Measurements from ENCODE around the gene MBP. TPM values are rescaled to one million over a fixed set of nuclear protein-coding genes. Genes with fewer than 3 reads are reported as not detected.

Gene MBP
- total RNA-seq, 4 donors from 2014 or later = 44.0 to 68.0 (median 60.2) TPM

DNA sequence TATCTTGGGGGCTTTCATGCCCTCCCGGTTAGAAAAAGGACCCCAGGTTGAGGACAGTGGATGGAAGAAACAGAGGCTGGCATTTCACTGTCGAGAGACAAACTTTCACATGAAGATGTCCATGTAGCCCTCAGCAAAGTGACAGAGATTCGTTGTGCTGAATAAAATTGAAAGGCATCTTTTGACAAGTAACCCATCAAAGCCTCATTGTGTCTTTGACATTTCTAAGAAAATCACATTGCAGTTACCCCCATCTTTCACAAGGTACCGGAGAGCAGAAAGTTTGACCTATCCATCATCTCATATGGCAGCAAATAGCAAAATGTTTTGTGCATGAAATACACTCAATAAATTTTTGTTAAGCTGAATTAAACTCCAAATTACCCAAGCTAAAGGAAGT lies 2.0 kb upstream of the MBP start:
- peak overlapping the region in 1 of 3 donors; percentile 99 for H3K27ac ChIP-seq
- TF ChIP-seq, protein P1, sequence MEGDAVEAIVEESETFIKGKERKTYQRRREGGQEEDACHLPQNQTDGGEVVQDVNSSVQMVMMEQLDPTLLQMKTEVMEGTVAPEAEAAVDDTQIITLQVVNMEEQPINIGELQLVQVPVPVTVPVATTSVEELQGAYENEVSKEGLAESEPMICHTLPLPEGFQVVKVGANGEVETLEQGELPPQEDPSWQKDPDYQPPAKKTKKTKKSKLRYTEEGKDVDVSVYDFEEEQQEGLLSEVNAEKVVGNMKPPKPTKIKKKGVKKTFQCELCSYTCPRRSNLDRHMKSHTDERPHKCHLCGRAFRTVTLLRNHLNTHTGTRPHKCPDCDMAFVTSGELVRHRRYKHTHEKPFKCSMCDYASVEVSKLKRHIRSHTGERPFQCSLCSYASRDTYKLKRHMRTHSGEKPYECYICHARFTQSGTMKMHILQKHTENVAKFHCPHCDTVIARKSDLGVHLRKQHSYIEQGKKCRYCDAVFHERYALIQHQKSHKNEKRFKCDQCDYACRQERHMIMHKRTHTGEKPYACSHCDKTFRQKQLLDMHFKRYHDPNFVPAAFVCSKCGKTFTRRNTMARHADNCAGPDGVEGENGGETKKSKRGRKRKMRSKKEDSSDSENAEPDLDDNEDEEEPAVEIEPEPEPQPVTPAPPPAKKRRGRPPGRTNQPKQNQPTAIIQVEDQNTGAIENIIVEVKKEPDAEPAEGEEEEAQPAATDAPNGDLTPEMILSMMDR (IDR thresholded peaks at IDR 0.05) = no peak
- no peak for TF ChIP-seq POLR2A (IDR thresholded peaks at IDR 0.05)
- H3K4me1 ChIP-seq = peaks cover 19 to 42% of the 10 kb centered on the region in 2 donors
- H3K9me3 ChIP-seq = no peaks in the 10 kb centered on the region
- WGBS, 2 donors = 85 to 88% methylated on average over 4 of the region's 4 CpGs
- no peaks in the 10 kb centered on the region for H3K27me3 ChIP-seq
- intact Hi-C loops (cut with DNase I) = loop anchor here (10.0 kb wide), 1 partner anchor 60 kb away; no protein-coding TSS in a partner anchor
- no peaks in the 10 kb centered on the region for H3K36me3 ChIP-seq
- no peak for DNase-seq
- no peak overlapping the region for H3K4me3 ChIP-seq (replicated peaks in 1 of 3)

- Histone ChIP-seq H3K36me3 (no peaks in the 10 kb centered on the region), H3K9me3 (no peaks in the 10 kb centered on the region), H3K27ac (peak overlapping the region in 2 of 3 donors; percentile 99), H3K27me3 (no peaks in the 10 kb centered on the region), H3K4me3 (replicated peaks in 1 of 3) (no peak overlapping the region), H3K4me1 (peaks cover 25 to 49% of the 10 kb centered on the region in 2 donors)
- intact Hi-C loops (cut with DNase I) = loop anchor here (10.0 kb wide), 1 partner anchor 59 kb away; no protein-coding TSS in a partner anchor
- TF ChIP-seq, protein P1 (IDR thresholded peaks at IDR 0.05) = no peak
- no peak for TF ChIP-seq POLR2A (IDR thresholded peaks at IDR 0.05)
- DNase-seq = peak; percentile 29 to 36
- 69 to 70% methylated on average over 12 of the region's 12 CpGs for WGBS, 2 donors
These were observed 1.4 kb upstream of the MBP start for GRCh38 chr18:77133835-77134496.

DNA sequence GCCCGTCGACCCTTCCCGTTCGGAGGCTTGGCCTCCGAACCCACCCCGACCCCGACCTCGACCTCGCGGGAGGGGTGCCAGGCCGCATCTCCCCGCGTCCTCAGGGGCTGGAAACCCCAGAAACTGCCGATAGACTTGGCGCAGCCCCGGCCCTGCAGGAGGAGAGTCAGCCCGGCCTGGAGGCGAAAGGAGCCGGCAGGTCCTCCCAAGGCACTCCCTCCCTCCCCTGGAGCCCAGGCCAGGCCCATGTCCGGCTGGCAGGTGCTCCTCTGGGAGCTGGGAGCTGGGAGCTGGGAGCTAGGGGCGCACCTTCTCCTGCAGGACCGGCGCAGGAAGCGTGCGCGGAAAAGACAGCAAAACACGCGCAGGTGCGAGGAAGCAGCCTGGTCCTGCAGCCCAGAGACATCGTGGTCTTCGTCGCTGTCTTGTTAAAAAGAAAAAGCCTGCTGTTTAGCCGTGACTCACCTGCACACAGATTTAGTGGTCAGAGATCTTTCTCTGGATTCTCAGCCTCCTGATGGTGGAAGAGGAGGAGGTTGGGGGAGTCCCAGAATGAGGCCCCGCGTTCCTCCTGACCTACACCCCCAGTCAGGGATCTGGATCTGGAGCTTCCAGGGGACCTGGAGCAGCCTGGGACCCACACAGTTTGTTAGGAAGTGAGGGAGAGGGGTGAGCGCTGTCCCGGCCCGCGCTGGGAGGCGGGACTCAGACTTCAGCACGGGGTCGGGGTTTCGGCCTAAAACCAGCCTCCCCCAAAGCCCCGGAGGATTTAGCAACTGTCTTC lies 660 bp upstream of the MBP start:
- no peaks in the 10 kb centered on the region for H3K27me3 ChIP-seq
- 56 to 62% methylated on average over 21 to 25 of the region's 44 CpGs for WGBS, 2 donors
- H3K36me3 ChIP-seq = no peaks in the 10 kb centered on the region
- peak; percentile 63 to 67 for DNase-seq
- peaks cover 28 to 52% of the 10 kb centered on the region in 2 donors for H3K4me1 ChIP-seq
- peak overlapping the region; percentile 62 to 97 (median 90) for H3K4me3 ChIP-seq (replicated peaks in 1 of 3)
- H3K27ac ChIP-seq = peak overlapping the region; percentile 92 to 99 (median 99)
- intact Hi-C loops (cut with DNase I) = loop anchor here (10.0 kb wide), 1 partner anchor 58 kb away; no protein-coding TSS in a partner anchor
- H3K9me3 ChIP-seq = no peaks in the 10 kb centered on the region
- no peak for TF ChIP-seq POLR2A (IDR thresholded peaks at IDR 0.05)
- TF ChIP-seq, protein P1 (IDR thresholded peaks at IDR 0.05) = no peak

GRCh38 chr18:77131652-77132368 lies 773 bp downstream of the MBP start:
- DNase-seq = peak; percentile 71 to 74
- Histone ChIP-seq H3K27me3 (no peaks in the 10 kb centered on the region), H3K9me3 (no peaks in the 10 kb centered on the region), H3K27ac (peak overlapping the region; percentile 92 to 99 (median 99)), H3K4me3 (replicated peaks in 1 of 3) (peak overlapping the region; percentile 62 to 97 (median 90)), H3K4me1 (peaks cover 33 to 54% of the 10 kb centered on the region in 2 donors), H3K36me3 (no peaks in the 10 kb centered on the region)
- 0% methylated on average over 9 of the region's 76 CpGs; no CpG with 5 or more reads in 1 of the 2 donors for WGBS, 2 donors
- intact Hi-C loops (cut with DNase I) = loop anchor here (10.0 kb wide), 1 partner anchor 57 kb away; no protein-coding TSS in a partner anchor
- TF ChIP-seq, protein P1 (IDR thresholded peaks at IDR 0.05) = no peak
- peak in 1 of 2 donors; percentile 67 for TF ChIP-seq POLR2A (IDR thresholded peaks at IDR 0.05)

Data from thyroid gland (tissue), 4 donors.